ENCODE measurements around the gene NFYB.
"Not testable (repeated sequence)": the region's sequence is repeated elsewhere in the genome, so short reads cannot be mapped to it uniquely, and the experiment has no call there.

- not testable (repeated sequence) for TF ChIP-seq CTCF (IDR thresholded peaks at IDR 0.05; ENCODE audit: extremely low read depth in 1 of 2, insufficient read depth in 1 of 2, low read depth in 1 of 2, low read length in 2 of 2); POLR2AphosphoS5 (IDR thresholded peaks at IDR 0.05; ENCODE audit: insufficient read depth, low read depth, low read length); MAX (IDR thresholded peaks at IDR 0.05; ENCODE audit: insufficient read depth, insufficient read length); POLR2A (IDR thresholded peaks at IDR 0.05; ENCODE audit: low read depth, low read length); EZH2 (IDR thresholded peaks at IDR 0.05; ENCODE audit: borderline replicate concordance, low read depth, low read length, severe bottlenecking); MYC (IDR thresholded peaks at IDR 0.05; ENCODE audit: low read depth, low read length); FOS (IDR thresholded peaks at IDR 0.05; ENCODE audit: borderline replicate concordance, insufficient read depth, low read length); GATA2 (IDR thresholded peaks at IDR 0.05; ENCODE audit: insufficient read depth, insufficient read length, low read depth, low read length); JUN (IDR thresholded peaks at IDR 0.05; ENCODE audit: borderline replicate concordance, insufficient read depth, insufficient read length, low read depth)
These were observed 35.8 kb upstream of the NFYB start for GRCh38 chr12:104173804-104174203.

All from endothelial cell of umbilical vein (primary cell).